Measurements from ENCODE around the gene HSD17B8.

HSD17B8 gene

GRCh38 chr6:33204415-33205190 lies at the start of gene HSD17B8:
Gene HSD17B8, plus strand, starts transcription at chr6:33204655. Its CDS starts 14 bp downstream, at chr6:33204669.
- DNase-seq, result peak; percentile 53

- DNase-seq, result no peak
Observed at GRCh38 chr6:33156561-33156960, 47.9 kb upstream of the HSD17B8 start.

GRCh38 chr6:33156964-33157363 lies 47.5 kb upstream of the HSD17B8 start:
- DNase-seq, result no peak

- no peak for DNase-seq
Observed at GRCh38 chr6:33160096-33160495, 44.4 kb upstream of the HSD17B8 start.

- DNase-seq, result no peak
Observed at GRCh38 chr6:33160728-33161344, 43.6 kb upstream of the HSD17B8 start.

- DNase-seq, result no peak
Observed at GRCh38 chr6:33161354-33162331, 42.8 kb upstream of the HSD17B8 start.

GRCh38 chr6:33163540-33163939 lies 40.9 kb upstream of the HSD17B8 start:
- DNase-seq, result no peak

- no peak for DNase-seq
Observed at GRCh38 chr6:33164176-33164575, 40.3 kb upstream of the HSD17B8 start.

- DNase-seq, result no peak
Observed at GRCh38 chr6:33164665-33165373, 39.6 kb upstream of the HSD17B8 start.

GRCh38 chr6:33165581-33166258 lies 38.7 kb upstream of the HSD17B8 start:
- DNase-seq, result no peak

- no peak for DNase-seq
Observed at GRCh38 chr6:33166363-33166762, 38.1 kb upstream of the HSD17B8 start.

GRCh38 chr6:33166811-33167210 lies 37.6 kb upstream of the HSD17B8 start:
- DNase-seq, result no peak

GRCh38 chr6:33167374-33168283 lies 36.8 kb upstream of the HSD17B8 start:
- no peak for DNase-seq

- no peak for DNase-seq
Observed at GRCh38 chr6:33168284-33168601, 36.2 kb upstream of the HSD17B8 start.

- DNase-seq, result no peak
Observed at GRCh38 chr6:33168639-33169038, 35.8 kb upstream of the HSD17B8 start.

- DNase-seq, result no peak
Observed at GRCh38 chr6:33169291-33170175, 34.9 kb upstream of the HSD17B8 start.

- DNase-seq, result no peak
Observed at GRCh38 chr6:33170176-33171015, 34.1 kb upstream of the HSD17B8 start.

GRCh38 chr6:33171016-33171879 lies 33.2 kb upstream of the HSD17B8 start:
- no peak for DNase-seq

All from NCI-H2081 treated with DMSO at 0.1 percent for 48 hours (cell line).